Measurements from ENCODE around the gene SS18L1.

- TF ChIP-seq CTCF (IDR thresholded peaks at IDR 0.05) (no peak), POLR2AphosphoS5 (IDR thresholded peaks at IDR 0.05; ENCODE audit: low read depth, low read length) (no peak)
Observed at GRCh38 chr20:62227591-62227976, 84.0 kb downstream of the SS18L1 start.

All from Panc1 (cell line).